GM19351 (cell line): ENCODE results near the gene CTXND1.

Experiments used
- ATAC-seq: cut with Tn5 transposase; IDR thresholded peaks from one replicate; pipeline ENCODE4 v1.9.1; 2021; ENCODE audit warnings: mild to moderate bottlenecking, moderate library complexity; ENCODE audit not compliant: unreplicated experiment

Gene CTXND1

DNA sequence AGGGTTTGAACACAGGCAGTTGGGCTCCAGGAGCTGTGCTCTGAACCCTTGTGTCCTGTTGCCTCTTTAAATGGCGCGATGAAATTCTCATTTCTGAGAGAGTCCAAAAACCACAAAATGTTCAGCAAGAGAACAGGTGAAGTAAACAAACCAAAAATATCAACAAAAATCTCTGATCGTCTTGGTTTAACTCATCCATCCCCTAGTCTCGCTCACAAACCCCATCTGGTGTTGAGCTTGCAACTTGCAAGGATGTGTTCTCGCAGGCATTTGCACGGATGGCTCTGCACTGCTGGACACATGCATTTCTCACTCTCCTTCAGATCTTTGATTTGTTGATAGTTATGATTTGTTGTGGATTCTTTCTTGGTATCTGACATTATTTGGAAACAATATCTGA lies 68.1 kb downstream of the CTXND1 start:
- no peak for ATAC-seq

DNA sequence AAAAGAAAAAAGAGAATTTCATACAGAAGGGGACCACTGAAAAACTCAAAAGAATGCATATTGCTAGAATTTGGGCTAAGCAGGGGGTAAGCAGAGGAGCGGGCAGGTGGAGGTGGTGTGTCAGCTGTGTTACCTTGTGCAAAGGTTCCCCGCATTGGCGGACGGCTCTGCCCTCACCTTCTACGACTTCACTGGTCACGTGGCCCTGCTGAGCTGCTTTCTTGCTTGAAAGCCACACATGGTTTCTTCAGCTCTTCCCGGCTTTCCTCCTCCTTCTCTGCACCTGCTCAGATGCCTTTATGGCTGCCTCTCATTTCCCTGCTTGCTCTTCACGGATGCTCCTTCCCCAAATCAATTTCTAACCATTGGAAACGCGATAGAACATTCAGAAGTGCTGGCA lies 68.7 kb downstream of the CTXND1 start:
- no peak for ATAC-seq

DNA sequence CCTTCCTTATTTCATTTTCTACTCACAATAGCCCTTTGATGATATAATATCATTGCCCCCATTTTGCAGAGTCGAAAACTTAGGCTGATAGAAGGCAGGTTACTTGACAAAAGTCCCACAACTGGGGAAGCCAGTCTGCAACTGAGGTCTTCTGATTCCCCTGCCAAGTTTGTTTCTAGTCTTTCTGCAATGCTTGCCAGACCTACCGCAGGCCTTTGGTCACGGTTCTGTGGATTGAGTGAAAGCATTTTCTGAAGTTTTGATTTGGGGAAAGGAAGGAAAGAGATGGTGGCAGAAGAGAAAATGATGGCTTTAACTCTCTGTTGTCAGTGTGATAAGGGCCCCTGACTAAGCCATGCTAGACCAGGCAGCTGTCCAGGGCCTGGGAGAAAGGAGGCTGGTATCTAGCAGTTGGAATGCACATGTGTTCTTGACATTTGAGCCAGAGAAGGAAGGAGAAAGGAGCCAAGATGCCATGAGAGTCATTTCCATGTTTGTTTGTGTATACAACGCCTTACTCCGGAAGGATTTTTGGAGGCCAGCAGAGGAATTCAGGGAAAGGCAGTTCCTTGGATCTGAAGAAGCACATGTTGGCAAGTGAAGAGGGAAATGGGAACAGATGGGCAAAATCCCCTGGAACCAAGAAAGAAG lies 69.3 kb downstream of the CTXND1 start:
- no peak for ATAC-seq

DNA sequence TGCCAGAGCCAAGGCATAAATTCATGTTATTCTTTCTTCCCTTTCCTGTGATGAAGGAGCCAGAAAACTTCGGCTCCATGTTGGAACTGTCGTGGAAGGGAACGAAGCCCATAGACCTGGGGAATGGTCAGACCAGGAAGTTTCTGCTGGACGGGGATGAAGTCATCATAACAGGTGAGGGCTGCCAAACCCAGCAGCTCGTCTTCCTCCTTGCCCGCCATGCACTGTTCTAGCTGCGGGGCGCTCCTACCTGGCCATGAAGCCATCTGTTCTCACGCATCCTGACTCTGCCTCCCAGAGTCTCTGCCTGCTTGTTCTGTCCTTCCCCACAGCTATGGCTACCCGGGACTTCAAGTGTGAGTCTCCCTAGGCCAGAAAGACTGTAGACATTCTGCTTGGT lies 71.0 kb downstream of the CTXND1 start:
- ATAC-seq = no peak

DNA sequence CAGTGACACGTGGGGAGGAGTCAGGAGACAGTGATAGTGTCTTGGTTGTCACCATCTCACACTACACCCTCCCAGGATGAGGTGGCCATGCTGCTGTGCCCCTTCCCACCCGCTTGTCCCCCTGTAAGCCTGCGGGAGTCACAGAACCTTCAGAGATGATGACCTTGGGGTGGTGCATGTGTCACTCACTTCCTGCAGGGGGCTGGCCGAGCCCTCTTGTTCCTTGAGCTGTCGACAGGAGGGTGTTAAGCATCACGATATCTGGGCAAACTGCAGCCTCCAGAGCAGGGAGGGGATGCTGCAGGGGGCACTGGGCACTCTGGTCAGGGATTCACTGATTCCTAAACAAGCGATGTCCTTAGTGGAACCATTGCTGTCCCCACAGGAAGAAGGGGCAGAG lies 71.5 kb downstream of the CTXND1 start:
- ATAC-seq = no peak

DNA sequence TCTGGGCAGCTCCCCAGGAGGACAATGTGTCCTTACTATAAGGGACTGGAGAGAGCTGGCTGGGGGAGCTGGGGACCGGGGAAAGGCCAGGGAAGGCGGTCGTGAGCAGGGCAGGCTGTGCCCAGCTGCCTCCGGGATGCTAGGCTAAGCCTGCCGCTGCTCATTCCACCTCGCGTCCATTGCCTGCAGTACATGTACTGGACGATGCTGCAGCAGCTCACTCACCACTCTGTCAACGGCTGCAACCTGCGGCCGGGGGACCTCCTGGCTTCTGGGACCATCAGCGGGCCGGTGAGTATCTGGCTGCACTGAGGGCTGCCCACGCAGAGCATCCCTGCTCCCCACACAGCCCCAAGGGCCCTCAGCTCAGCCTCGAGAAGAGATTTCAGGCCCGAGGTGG lies 72.1 kb downstream of the CTXND1 start:
- no peak for ATAC-seq

DNA sequence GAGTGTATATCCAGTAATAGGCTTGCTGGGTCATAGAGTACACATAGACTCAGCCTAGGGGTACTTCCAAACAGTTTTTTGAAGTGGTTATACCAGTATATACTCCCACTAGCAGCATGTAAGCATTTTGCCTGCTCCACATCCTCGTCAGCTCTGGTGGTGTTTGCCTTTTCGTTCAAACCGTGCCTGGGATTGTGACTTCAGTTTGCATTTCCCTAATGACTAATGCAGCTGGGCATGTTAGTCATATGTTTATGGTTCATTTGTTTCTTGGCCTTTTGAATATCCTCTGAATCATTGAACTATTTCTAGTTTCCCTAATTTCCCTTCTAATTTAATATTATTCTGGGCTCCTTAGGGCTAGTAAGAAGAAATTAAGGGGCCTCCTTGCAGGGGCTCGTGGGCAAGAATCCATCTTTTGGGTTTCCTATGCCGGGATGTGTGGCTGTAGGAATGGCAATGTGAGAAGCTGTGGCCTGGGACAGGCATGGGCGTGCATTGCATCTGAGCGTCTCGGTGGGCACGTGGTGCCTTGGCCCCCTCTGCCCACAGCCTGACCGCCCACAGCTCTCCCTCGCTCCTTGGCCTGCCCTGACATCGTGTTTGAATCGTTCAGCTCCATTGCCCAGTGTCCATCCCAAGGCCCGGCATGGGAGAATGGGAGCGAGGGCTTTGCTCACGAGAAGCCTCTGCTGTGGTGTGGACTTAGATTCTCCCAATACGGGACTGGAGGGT lies 72.8 kb downstream of the CTXND1 start:
- ATAC-seq = no peak

- ATAC-seq = no peak
Observed at GRCh38 chr15:80177156-80177555, 74.9 kb downstream of the CTXND1 start.

GRCh38 chr15:80176443-80176842 lies 75.6 kb downstream of the CTXND1 start:
- ATAC-seq = no peak

- ATAC-seq = no peak
Observed at GRCh38 chr15:80175436-80175835, 76.6 kb downstream of the CTXND1 start.

- ATAC-seq = no peak
Observed at GRCh38 chr15:80174017-80174746, 77.8 kb downstream of the CTXND1 start.

GRCh38 chr15:80173022-80173759 lies 78.8 kb downstream of the CTXND1 start:
- peak; percentile 56 for ATAC-seq

DNA sequence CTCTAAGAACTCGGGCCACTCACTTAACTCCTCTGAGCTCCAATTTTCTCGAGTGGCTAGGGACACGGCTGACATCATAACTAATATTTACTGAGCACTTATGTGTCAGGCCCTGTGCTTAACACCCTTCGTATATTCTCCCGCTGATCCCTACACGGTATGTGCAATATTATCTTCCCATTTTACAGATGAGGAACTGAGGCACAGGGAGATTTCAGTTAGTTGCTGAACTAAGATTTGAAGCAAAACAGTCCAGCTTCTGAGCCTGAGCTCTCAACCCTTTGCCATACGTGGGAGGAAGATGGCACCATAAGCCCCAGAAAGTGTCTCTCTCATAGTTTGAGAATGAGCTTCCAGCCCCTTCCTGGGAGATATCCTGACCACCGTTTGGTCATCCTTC lies 79.6 kb downstream of the CTXND1 start:
- no peak for ATAC-seq

DNA sequence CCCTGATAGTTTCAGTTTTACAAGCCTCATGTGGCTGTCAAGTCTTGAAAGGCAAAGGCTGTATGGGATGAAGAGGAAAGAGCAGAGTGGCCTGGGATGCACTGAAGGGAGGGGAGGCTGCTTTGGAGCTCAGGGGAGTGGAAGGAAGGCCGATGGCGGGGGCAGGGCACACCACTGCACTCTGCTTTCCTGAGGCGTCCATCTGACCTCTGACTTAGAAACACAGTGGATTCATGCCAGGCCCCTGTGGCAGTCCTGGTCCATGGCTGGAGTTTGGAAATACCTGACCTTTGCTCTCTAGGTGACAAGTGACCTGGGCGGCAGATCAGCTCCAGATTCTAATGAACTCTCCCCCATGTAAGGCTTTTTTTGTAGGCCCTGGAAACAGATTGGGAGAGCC lies 80.2 kb downstream of the CTXND1 start:
- no peak for ATAC-seq

DNA sequence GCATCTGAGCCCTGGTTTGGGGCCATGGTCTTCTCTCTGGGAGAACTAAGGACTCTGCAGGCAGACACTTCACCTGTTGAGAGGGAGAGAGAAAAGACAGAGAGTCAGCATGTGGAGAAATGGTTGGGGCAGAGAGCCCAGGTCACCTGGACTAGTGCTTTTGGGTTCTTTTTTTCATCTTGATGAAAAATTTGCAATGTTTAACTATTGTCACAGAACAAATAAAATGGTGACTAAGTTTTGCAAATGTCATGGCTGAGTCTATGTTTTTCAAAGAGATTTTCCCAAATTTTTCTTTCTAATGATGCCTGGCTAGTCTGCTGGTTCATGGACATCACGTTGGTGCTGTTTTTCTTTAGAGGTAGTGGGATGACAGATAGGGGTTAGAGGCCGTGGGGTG lies 81.4 kb downstream of the CTXND1 start:
- no peak for ATAC-seq

DNA sequence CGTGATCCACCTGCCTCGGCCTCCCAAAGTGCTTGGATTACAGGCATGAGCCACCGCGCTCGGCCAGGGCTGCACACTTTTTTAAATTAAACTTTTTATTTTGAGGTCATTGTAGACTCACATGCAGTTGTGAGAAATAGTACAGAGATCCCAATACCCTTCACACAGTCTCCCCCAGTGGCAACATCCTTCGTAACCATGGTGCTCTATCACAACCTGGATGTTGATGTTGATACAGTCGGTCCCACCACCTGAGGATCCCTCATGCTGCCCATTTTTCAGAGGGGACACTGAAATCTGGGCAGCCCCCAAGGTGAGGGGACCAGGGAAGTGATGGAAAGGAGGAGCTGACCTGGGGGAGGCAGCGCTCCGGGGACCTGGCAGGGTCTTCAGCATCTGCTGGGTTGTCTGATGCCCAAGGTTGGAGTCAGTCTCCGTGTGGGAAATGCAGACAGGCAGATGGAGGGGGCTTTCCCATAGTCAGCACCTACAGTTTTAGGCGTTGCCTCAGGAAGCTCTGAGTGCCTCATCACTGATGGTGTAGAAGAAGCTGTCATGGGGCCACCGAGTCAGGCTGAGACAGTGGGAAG lies 82.2 kb downstream of the CTXND1 start:
- ATAC-seq = no peak

DNA sequence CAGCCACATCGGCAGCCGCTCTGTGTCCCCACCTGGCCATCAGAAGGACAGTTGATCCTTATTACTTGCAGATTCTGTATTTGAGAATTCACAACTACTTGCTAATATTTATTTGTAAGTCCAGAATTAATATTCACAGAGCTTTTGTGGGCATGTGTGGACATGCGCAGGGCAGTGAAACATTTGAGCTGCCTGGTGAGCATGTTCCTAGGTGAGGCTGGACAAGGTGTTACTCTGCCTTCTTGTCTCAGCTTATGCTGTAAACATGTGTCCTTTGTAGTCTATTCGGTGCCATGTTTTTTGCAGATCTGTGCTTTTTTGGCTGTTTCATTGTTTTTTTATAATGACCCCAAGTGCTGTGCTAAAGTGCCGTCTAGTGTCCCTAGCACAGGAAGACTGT lies 83.6 kb downstream of the CTXND1 start:
- no peak for ATAC-seq

GRCh38 chr15:80167936-80168335 lies 84.1 kb downstream of the CTXND1 start:
- no peak for ATAC-seq

DNA sequence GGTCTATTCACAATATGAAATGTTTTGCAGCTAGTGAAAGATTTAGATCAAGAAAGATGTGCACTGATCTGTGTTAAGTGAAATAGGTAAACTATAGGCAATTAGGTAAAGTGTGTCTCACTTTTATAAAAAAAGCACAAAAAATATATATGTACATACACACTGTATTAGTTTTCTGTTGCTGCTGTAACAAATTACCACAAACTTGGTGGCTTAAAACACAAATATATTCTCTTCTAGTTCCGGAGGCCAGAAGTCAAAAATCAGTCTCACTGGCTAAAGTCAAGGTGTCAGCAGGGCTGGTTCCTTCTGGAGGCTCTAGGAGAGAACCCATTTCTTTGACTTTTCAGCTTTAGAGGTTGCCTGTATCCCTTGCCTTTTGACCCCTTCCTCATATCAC lies 88.1 kb downstream of the CTXND1 start:
- ATAC-seq = no peak

GRCh38 chr15:80163217-80163616 lies 88.8 kb downstream of the CTXND1 start:
- ATAC-seq = no peak

GRCh38 chr15:80162059-80162554 lies 89.9 kb downstream of the CTXND1 start:
- no peak for ATAC-seq
